ENCODE data around the gene TMEM270.

The TMEM270 gene

GRCh38 chr7:73904219-73905137 lies 43.5 kb downstream of the TMEM270 start:
- Histone ChIP-seq H3K4me1 (no peaks in the 10 kb centered on the region), H3K9me3 (no peaks in the 10 kb centered on the region), H3K36me3 (no peaks in the 10 kb centered on the region), H3K27me3 (no peaks in the 10 kb centered on the region), H3K4me3 (ENCODE audit: low read depth, low read length) (no peak overlapping the region)
- DNase-seq: no peak
- TF ChIP-seq CTCF (IDR thresholded peaks at IDR 0.05; ENCODE audit: low read depth, low read length): no peak

GRCh38 chr7:73905360-73905759 lies 44.4 kb downstream of the TMEM270 start:
- Histone ChIP-seq H3K36me3 (no peaks in the 10 kb centered on the region), H3K4me3 (ENCODE audit: low read depth, low read length) (no peak overlapping the region), H3K9me3 (no peaks in the 10 kb centered on the region), H3K4me1 (no peaks in the 10 kb centered on the region), H3K27me3 (no peaks in the 10 kb centered on the region)
- no peak for TF ChIP-seq CTCF (IDR thresholded peaks at IDR 0.05; ENCODE audit: low read depth, low read length)
- no peak for DNase-seq

- DNase-seq: no peak
- Histone ChIP-seq H3K4me3 (ENCODE audit: low read depth, low read length) (no peak overlapping the region), H3K9me3 (no peaks in the 10 kb centered on the region), H3K27me3 (no peaks in the 10 kb centered on the region), H3K4me1 (no peaks in the 10 kb centered on the region), H3K36me3 (no peaks in the 10 kb centered on the region)
- TF ChIP-seq CTCF (IDR thresholded peaks at IDR 0.05; ENCODE audit: low read depth, low read length): no peak
Observed at GRCh38 chr7:73906874-73907273, 45.9 kb downstream of the TMEM270 start.

GRCh38 chr7:73907554-73908122 lies 46.7 kb downstream of the TMEM270 start:
- no peak for DNase-seq
- H3K27me3 ChIP-seq: no peaks in the 10 kb centered on the region
- H3K4me3 ChIP-seq (ENCODE audit: low read depth, low read length): no peak overlapping the region
- H3K4me1 ChIP-seq: no peaks in the 10 kb centered on the region
- H3K36me3 ChIP-seq: no peaks in the 10 kb centered on the region
- TF ChIP-seq CTCF (IDR thresholded peaks at IDR 0.05; ENCODE audit: low read depth, low read length): no peak
- no peaks in the 10 kb centered on the region for H3K9me3 ChIP-seq

- H3K4me1 ChIP-seq: no peaks in the 10 kb centered on the region
- H3K9me3 ChIP-seq: no peaks in the 10 kb centered on the region
- H3K36me3 ChIP-seq: no peaks in the 10 kb centered on the region
- no peak overlapping the region for H3K4me3 ChIP-seq (ENCODE audit: low read depth, low read length)
- no peaks in the 10 kb centered on the region for H3K27me3 ChIP-seq
- DNase-seq: no peak
- TF ChIP-seq CTCF (IDR thresholded peaks at IDR 0.05; ENCODE audit: low read depth, low read length): no peak
Observed at GRCh38 chr7:73908123-73908611, 47.2 kb downstream of the TMEM270 start.
